ENCODE results near the gene ARSA.

The ARSA gene

DNA sequence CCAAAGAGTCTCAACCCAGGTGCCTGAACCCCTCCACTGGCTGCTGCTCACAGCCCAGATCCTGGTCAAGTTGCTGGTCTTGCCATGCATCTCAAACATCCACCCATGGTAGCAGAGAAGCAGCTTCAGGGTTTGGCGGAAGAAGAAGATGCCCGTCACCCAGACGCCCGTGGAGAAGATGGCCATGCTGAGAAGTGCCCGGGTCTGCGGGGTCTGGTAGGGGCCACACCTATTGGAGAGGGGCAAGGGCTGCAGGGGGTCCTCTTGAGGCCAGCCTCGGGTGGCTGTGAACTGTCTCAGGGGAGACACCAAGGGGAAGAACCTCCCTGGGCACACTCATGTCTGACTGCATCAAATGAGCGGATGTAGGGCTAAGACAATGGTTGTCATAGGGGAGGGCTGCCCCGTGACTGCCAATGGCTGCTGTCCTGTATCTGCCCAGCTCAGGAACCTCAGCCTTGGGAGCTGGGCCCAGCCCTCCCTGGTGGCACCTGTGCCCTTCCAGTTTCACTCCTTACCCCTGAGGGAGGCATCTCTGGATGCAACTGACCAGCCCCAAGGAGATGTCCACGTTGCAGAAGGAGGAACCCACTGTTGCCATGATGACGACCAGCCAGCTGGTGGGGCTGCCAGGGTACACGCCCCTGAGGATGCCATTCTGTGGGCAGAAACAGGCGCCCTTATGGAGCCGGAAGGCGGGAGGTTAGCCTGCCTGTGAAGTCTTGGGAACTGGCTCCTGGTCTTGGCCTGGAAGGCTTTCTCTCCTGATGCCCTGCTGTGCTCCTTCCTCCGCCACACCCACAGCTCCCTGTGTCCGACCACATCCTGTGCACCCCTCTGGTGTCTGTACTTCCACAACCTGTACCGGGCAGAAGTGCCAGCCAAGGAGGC, 50.9 kb downstream of the ARSA start:
- Histone ChIP-seq H3K4me2 (ENCODE audit: low read length) (no peak overlapping the region), H4K20me1 (ENCODE audit: control insufficient read depth, insufficient read depth, low read depth, low read length) (no peaks in the 10 kb centered on the region), H3F3A (ENCODE audit: control insufficient read depth, insufficient read depth) (no peaks in the 10 kb centered on the region), H3K4me1 (ENCODE audit: control insufficient read depth, low read length) (peaks cover 11% of the 10 kb centered on the region), H3K9me2 (replicated peaks; ENCODE audit: control insufficient read depth, low read length) (no peaks in the 10 kb centered on the region), H3K4me3 (ENCODE audit: low read length) (no peak overlapping the region), H3K36me3 (ENCODE audit: control insufficient read depth, low read length) (peaks cover 88% of the 10 kb centered on the region), H3K9me3 (ENCODE audit: control insufficient read depth, insufficient read depth, low read length) (no peaks in the 10 kb centered on the region), H3K27ac (ENCODE audit: low read depth, low read length) (no peak overlapping the region), H3K27me3 (ENCODE audit: control insufficient read depth, low read length) (no peaks in the 10 kb centered on the region), H3K79me2 (ENCODE audit: control insufficient read depth, low read length) (peaks cover 11% of the 10 kb centered on the region)
- TF ChIP-seq, protein P1, sequence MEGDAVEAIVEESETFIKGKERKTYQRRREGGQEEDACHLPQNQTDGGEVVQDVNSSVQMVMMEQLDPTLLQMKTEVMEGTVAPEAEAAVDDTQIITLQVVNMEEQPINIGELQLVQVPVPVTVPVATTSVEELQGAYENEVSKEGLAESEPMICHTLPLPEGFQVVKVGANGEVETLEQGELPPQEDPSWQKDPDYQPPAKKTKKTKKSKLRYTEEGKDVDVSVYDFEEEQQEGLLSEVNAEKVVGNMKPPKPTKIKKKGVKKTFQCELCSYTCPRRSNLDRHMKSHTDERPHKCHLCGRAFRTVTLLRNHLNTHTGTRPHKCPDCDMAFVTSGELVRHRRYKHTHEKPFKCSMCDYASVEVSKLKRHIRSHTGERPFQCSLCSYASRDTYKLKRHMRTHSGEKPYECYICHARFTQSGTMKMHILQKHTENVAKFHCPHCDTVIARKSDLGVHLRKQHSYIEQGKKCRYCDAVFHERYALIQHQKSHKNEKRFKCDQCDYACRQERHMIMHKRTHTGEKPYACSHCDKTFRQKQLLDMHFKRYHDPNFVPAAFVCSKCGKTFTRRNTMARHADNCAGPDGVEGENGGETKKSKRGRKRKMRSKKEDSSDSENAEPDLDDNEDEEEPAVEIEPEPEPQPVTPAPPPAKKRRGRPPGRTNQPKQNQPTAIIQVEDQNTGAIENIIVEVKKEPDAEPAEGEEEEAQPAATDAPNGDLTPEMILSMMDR (IDR thresholded peaks at IDR 0.05; ENCODE audit: low read depth, low read length, poor library complexity, severe bottlenecking) = no peak
- TF ChIP-seq EZH2phosphoT487 (IDR thresholded peaks at IDR 0.05; ENCODE audit: borderline replicate concordance, low read length) = no peak

DNA sequence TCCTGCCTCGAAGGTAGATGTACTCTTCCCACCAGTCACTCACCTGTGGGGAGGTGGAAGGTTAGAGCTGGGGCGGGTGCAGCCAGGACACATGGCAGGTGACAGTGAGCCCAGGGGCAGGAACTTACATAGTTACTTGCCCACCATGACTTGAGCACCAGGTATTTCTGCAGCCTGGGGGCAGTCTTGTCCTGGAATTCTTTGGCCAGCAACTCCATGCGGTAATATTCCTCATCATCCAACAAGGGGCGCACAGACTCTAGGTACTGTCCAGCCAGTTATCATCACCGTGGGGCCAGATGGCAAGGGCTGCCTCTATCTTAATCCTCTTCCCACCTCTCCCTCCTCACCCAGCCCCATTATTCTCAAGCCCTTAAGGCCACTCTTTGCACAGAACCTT, 51.9 kb downstream of the ARSA start:
- Histone ChIP-seq H3K27me3 (ENCODE audit: control insufficient read depth, low read length) (no peaks in the 10 kb centered on the region), H3K79me2 (ENCODE audit: control insufficient read depth, low read length) (peaks cover 1% of the 10 kb centered on the region), H3K4me1 (ENCODE audit: control insufficient read depth, low read length) (peaks cover 2% of the 10 kb centered on the region), H3K9me2 (replicated peaks; ENCODE audit: control insufficient read depth, low read length) (no peaks in the 10 kb centered on the region), H3K4me3 (ENCODE audit: low read length) (no peak overlapping the region), H3F3A (ENCODE audit: control insufficient read depth, insufficient read depth) (no peaks in the 10 kb centered on the region), H4K20me1 (ENCODE audit: control insufficient read depth, insufficient read depth, low read depth, low read length) (no peaks in the 10 kb centered on the region), H3K4me2 (ENCODE audit: low read length) (no peak overlapping the region), H3K9me3 (ENCODE audit: control insufficient read depth, insufficient read depth, low read length) (no peaks in the 10 kb centered on the region), H3K36me3 (ENCODE audit: control insufficient read depth, low read length) (peaks cover 89% of the 10 kb centered on the region), H3K27ac (ENCODE audit: low read depth, low read length) (no peak overlapping the region)
- TF ChIP-seq, protein P1 (IDR thresholded peaks at IDR 0.05; ENCODE audit: low read depth, low read length, poor library complexity, severe bottlenecking) = no peak
- TF ChIP-seq EZH2phosphoT487 (IDR thresholded peaks at IDR 0.05; ENCODE audit: borderline replicate concordance, low read length) = no peak

DNA sequence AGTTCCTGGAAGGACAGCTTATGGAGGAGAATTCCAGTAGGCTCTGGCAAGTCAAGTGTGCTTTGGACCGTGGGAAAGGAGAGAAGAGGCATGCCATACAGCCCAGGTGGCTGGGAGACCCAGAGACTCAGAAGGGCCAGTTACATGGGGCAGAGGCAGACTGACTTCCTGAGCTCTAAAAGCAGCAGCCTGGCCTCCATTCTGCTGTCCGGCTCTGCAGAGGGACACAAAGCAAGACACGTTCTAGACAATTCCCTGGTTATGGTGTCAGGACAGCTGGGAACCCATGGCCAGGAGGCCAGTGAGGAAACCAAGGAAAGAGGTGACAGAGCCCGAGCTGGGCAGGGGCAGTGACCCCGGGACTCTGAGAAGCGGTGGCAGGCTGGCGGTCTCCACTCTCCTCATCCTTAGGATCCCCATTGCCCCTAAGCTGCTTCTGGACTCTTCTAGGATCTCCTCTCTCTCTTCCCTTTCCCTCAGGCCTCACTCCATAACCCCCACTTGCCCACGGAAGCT, 52.5 kb downstream of the ARSA start:
- Histone ChIP-seq H3F3A (ENCODE audit: control insufficient read depth, insufficient read depth) (no peaks in the 10 kb centered on the region), H3K9me3 (ENCODE audit: control insufficient read depth, insufficient read depth, low read length) (no peaks in the 10 kb centered on the region), H3K4me3 (ENCODE audit: low read length) (no peak overlapping the region), H3K4me1 (ENCODE audit: control insufficient read depth, low read length) (no peaks in the 10 kb centered on the region), H3K27ac (ENCODE audit: low read depth, low read length) (no peak overlapping the region), H3K4me2 (ENCODE audit: low read length) (no peak overlapping the region), H3K79me2 (ENCODE audit: control insufficient read depth, low read length) (no peaks in the 10 kb centered on the region), H3K27me3 (ENCODE audit: control insufficient read depth, low read length) (no peaks in the 10 kb centered on the region), H3K9me2 (replicated peaks; ENCODE audit: control insufficient read depth, low read length) (no peaks in the 10 kb centered on the region), H3K36me3 (ENCODE audit: control insufficient read depth, low read length) (peaks cover 90% of the 10 kb centered on the region), H4K20me1 (ENCODE audit: control insufficient read depth, insufficient read depth, low read depth, low read length) (no peaks in the 10 kb centered on the region)
- TF ChIP-seq EZH2phosphoT487 (IDR thresholded peaks at IDR 0.05; ENCODE audit: borderline replicate concordance, low read length) = no peak
- TF ChIP-seq, protein P1 (IDR thresholded peaks at IDR 0.05; ENCODE audit: low read depth, low read length, poor library complexity, severe bottlenecking) = no peak
